ENCODE data around the gene FRMD4A.
A peak's percentile ranks its signal among the peaks of the same experiment; 100 is the strongest.

Gene FRMD4A

DNA sequence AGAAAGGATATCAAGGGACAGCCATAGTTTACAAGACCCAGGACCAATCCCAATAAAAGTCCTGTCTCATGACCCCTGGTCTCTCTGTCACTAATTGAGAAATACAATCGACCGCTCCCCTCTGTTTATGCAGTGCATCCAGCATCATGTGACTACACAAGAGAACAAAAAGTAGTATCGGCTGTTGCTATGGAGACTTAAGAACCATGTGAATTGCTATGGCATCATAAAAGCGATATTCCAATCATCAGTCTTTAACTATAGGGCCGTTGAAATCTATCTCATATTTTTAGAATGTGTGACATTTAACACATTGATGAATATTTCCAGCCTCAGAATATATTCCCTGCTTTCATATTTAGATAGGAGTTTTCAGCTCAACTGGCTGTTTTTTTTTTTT, 139.3 kb downstream of the FRMD4A start:
- H3K27me3 ChIP-seq (ENCODE audit: insufficient read depth, poor library complexity, severe bottlenecking): peaks cover 10% of the 10 kb centered on the region
- no peaks in the 10 kb centered on the region for H3K36me3 ChIP-seq (ENCODE audit: low read depth)
- ATAC-seq (ENCODE audit: low read depth) (no peak), DNase-seq (ENCODE audit: low spot score) (no peak)
- H3K27ac ChIP-seq (ENCODE audit: poor library complexity, severe bottlenecking): no peak overlapping the region
- TF ChIP-seq, protein P1, sequence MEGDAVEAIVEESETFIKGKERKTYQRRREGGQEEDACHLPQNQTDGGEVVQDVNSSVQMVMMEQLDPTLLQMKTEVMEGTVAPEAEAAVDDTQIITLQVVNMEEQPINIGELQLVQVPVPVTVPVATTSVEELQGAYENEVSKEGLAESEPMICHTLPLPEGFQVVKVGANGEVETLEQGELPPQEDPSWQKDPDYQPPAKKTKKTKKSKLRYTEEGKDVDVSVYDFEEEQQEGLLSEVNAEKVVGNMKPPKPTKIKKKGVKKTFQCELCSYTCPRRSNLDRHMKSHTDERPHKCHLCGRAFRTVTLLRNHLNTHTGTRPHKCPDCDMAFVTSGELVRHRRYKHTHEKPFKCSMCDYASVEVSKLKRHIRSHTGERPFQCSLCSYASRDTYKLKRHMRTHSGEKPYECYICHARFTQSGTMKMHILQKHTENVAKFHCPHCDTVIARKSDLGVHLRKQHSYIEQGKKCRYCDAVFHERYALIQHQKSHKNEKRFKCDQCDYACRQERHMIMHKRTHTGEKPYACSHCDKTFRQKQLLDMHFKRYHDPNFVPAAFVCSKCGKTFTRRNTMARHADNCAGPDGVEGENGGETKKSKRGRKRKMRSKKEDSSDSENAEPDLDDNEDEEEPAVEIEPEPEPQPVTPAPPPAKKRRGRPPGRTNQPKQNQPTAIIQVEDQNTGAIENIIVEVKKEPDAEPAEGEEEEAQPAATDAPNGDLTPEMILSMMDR (IDR thresholded peaks at IDR 0.05; ENCODE audit: poor library complexity, severe bottlenecking): no peak
- no peak overlapping the region for H3K4me3 ChIP-seq (ENCODE audit: severe bottlenecking)
- H3K9me3 ChIP-seq (ENCODE audit: severe bottlenecking): no peaks in the 10 kb centered on the region
- no peaks in the 10 kb centered on the region for H3K4me1 ChIP-seq (ENCODE audit: insufficient read depth, poor library complexity, severe bottlenecking)

DNA sequence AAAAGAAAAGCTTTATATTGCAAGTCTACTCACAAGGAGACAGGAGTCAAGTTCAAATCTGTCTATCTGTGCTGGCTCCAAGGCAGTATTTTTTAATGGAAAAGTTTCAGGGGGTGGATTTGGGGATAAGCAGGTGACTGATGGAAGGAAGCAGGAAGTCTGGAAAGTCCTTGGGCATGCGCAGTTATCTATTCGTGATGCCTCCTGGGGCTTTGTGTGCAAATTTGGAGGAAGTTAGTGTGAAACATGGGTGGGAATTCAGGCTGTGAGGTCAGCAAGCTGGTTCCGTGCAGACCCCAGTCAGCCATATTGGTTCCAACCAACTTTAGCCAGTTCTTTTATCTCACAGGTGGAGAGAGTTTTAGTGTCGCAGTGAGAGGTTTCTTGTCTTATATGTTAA, 140.0 kb downstream of the FRMD4A start:
- TF ChIP-seq, protein P1 (IDR thresholded peaks at IDR 0.05; ENCODE audit: poor library complexity, severe bottlenecking): no peak
- Histone ChIP-seq H3K27me3 (ENCODE audit: insufficient read depth, poor library complexity, severe bottlenecking) (peaks cover 10% of the 10 kb centered on the region), H3K4me3 (ENCODE audit: severe bottlenecking) (no peak overlapping the region), H3K9me3 (ENCODE audit: severe bottlenecking) (no peaks in the 10 kb centered on the region), H3K27ac (ENCODE audit: poor library complexity, severe bottlenecking) (no peak overlapping the region), H3K36me3 (ENCODE audit: low read depth) (no peaks in the 10 kb centered on the region), H3K4me1 (ENCODE audit: insufficient read depth, poor library complexity, severe bottlenecking) (no peaks in the 10 kb centered on the region)
- no peak for ATAC-seq (ENCODE audit: low read depth)
- no peak for DNase-seq (ENCODE audit: low spot score)

DNA sequence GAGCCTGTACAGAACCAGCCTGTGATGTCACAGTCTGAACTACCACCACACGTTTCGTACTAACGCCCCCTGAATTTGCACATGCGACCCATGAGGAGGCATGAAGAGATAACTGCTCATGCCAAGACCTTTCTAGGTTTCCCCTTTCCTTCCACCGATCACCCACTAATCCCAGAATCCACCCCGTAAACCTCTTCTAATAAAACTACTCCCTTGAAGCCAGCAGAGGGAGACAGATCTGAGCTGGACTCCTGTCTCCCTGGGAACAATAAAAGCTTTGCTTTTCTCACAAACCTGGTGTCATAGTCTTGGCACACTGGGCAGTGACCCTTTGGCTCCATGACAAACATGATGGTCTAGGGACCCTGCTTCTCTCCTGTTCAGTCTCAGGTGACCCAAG, 144.5 kb downstream of the FRMD4A start:
- DNase-seq (ENCODE audit: low spot score): no peak
- ATAC-seq (ENCODE audit: low read depth): no peak
- H3K27me3 ChIP-seq (ENCODE audit: insufficient read depth, poor library complexity, severe bottlenecking): no peaks in the 10 kb centered on the region
- peaks cover 6% of the 10 kb centered on the region for H3K4me1 ChIP-seq (ENCODE audit: insufficient read depth, poor library complexity, severe bottlenecking)
- no peaks in the 10 kb centered on the region for H3K36me3 ChIP-seq (ENCODE audit: low read depth)
- no peak overlapping the region for H3K4me3 ChIP-seq (ENCODE audit: severe bottlenecking)
- TF ChIP-seq, protein P1 (IDR thresholded peaks at IDR 0.05; ENCODE audit: poor library complexity, severe bottlenecking): peak; percentile 30
- H3K9me3 ChIP-seq (ENCODE audit: severe bottlenecking): no peaks in the 10 kb centered on the region
- no peak overlapping the region for H3K27ac ChIP-seq (ENCODE audit: poor library complexity, severe bottlenecking)

DNA sequence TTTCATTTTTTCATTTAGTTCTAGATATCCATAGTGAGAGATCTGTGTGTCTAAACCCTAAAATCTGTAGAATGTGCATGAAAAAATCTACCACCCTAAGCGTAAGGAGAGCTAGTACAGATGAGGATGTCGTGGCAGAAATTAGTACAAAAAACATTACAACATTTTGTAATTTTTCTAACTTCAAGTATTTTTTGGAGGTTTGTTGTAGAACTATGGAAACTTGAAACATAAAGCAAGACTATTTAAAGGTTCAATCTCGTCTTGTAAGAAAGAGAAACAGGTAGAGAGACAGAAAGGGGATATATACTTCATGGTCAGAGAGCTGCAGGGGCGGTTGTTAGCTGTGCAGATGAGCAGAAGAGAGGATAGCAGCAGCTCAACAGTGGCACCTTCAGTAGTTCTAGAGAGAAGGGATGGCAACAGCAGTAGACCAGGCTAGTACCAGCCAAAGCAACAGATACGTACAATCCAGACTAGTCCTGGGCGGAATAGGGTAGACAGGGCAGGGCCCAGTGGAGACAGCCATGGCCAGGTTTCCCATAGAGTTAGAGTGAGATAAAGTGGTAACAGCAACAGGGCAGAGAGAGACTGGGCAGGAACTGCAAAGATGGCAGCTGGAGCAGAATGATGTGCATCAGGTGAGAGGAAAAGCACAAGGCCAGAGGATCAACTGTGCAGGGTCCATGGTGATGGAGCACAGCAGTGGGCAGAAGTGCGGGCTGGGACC, 145.2 kb downstream of the FRMD4A start:
- peaks cover 6% of the 10 kb centered on the region for H3K4me1 ChIP-seq (ENCODE audit: insufficient read depth, poor library complexity, severe bottlenecking)
- ATAC-seq (ENCODE audit: low read depth) (peak; percentile 95), DNase-seq (ENCODE audit: low spot score) (no peak)
- TF ChIP-seq, protein P1 (IDR thresholded peaks at IDR 0.05; ENCODE audit: poor library complexity, severe bottlenecking): no peak
- no peaks in the 10 kb centered on the region for H3K36me3 ChIP-seq (ENCODE audit: low read depth)
- H3K27ac ChIP-seq (ENCODE audit: poor library complexity, severe bottlenecking): peak overlapping the region; percentile 31
- H3K27me3 ChIP-seq (ENCODE audit: insufficient read depth, poor library complexity, severe bottlenecking): peaks cover 5% of the 10 kb centered on the region
- no peak overlapping the region for H3K4me3 ChIP-seq (ENCODE audit: severe bottlenecking)
- H3K9me3 ChIP-seq (ENCODE audit: severe bottlenecking): no peaks in the 10 kb centered on the region

DNA sequence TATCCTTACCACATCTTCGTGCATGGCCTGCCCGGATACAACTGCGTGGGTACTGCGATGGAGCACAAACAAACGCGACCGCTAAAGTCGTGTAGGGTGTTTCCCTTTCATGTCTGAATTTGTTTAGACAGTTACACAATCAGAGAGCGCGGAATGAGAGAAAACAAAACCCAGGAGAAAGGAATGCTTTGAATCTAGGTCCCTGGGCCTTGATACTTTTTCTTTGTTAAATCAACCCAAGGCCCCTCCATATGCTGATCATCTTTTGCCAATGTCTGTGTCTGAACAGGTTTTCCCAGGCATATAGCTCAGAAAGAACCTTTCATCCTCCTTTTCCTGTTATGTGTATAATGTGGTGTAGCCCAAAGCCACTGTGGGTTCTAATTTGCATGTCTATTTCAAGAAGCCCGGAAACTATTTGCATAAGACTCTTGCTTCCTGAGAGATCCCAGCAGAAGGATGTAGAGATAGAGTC, 145.8 kb downstream of the FRMD4A start:
- Histone ChIP-seq H3K27ac (ENCODE audit: poor library complexity, severe bottlenecking) (peak overlapping the region; percentile 31), H3K4me3 (ENCODE audit: severe bottlenecking) (no peak overlapping the region), H3K36me3 (ENCODE audit: low read depth) (no peaks in the 10 kb centered on the region), H3K9me3 (ENCODE audit: severe bottlenecking) (no peaks in the 10 kb centered on the region), H3K4me1 (ENCODE audit: insufficient read depth, poor library complexity, severe bottlenecking) (peaks cover 6% of the 10 kb centered on the region), H3K27me3 (ENCODE audit: insufficient read depth, poor library complexity, severe bottlenecking) (peaks cover 7% of the 10 kb centered on the region)
- TF ChIP-seq, protein P1 (IDR thresholded peaks at IDR 0.05; ENCODE audit: poor library complexity, severe bottlenecking): no peak
- DNase-seq (ENCODE audit: low spot score): no peak
- ATAC-seq (ENCODE audit: low read depth): peak; percentile 18; the same call in 2 of the 3 replicates
